Nasal cavity respiratory epithelium epithelial cell of viscerocranial mucosa (primary cell): ENCODE measurements around the gene TMEM45B. TPM values are rescaled to one million over a fixed set of nuclear protein-coding genes. Genes with fewer than 3 reads are reported as not detected.

Source experiments
- total RNA-seq: library from RNA; depleted of rRNA; stranded (reverse); fragments of >200 nt; gene quantifications from 2 replicates; pipeline ENCODE4 v1.2.3, GENCODE V29; 2014

The TMEM45B gene
- 59.0 and 253 TPM in 2 replicates for total RNA-seq

DNA sequence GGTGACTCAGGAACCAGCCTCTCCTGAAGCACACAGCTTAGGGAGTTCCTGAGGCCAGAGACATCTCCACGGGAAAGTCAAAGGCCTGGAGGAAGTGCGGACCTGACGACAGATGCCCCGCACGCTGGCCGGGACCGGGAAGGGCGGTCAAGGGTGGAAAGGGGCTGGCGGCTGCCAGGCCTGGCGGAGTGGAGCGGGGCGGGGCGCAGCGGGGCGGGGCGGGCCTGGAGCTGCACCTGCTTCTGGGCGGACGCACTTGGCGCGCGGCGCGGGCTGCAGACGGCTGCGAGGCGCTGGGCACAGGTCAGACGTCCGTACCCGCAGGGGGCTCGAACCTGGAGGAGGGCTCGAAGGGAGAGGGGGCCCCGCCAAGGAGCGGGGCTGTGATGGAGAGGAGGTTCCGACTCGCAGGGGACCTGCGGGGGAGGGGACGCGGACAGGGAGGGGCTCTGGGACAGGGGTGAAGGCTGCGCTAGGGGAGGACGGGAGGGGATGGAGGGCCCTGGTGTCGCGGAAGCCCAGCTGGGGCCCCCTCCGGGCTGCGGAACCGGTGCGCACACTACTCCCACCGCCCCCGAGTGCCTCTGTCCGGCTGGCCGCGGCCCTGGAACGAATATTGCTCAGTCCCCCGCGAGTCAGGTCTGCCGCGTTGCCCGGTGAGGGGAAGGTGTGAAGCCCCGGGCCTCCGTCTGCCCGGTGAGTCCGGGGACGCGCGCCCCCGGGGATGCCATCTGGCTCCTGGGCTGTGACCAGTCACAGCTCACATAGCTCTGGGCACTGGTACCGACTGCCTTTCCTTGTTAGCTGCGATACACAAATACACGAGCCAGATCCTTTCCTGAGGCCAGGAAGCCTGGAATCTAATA is at the start of gene TMEM45B:
Gene TMEM45B (plus strand): TSS at position 253 of the 866 bp plus-strand sequence. CDS start 36,635 bp downstream, outside the sequence.

DNA sequence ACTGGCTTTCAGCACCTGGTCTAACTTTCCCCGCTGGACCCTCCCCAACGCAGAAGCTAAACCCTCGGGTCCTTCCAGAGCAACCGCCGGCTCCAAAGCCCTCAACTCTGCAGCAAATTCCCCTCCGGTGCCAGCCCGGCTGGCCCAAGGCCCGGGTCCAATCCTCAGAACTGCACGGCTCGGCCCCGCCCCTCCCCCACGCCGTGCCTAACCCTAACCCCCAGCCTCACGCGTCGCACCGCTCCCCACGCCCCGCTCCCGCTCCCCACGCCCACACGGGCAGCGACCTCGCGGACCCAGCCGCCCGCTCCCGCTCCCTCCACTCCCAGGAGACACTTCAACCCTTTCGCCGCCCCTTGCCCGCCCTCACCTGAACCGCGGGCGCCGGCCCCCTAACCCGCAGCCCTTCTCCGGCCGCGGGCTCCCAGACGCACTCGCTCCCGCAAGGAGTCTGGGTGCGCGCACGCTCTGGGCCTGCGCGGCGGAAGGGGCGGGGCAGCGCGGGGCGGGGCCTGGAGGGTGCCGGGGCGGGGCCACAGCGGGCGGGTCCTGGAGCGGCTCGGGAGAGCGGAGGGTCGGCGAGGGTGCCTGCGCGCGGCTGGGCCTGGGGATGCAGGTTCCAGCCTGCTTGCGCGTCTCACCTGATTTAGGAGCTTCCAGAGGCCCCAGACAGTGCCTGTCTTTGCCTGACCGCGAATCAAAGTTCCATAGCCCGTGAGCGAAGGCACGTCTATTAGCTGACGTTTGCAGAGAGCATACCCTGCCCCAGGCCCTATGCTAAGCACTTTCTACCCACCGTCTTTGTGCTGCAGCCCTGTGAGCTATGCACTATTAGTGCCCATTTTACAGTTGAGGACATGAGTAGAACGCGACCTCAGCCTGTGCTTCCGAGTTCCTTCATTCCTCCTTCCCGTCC is 79.7 kb downstream of the TMEM45B start, which contains the start of gene NFRKB:
Gene NFRKB (minus strand): TSS at position 453 of the 916 bp plus-strand sequence. CDS start 2,729 bp downstream, outside the sequence.

Other genes starting within 250 kb of the TMEM45B start
- 15.4 and 27.1 TPM in 2 replicates for gene NFRKB, start 79.7 kb downstream of the TMEM45B start, total RNA-seq
- gene PRDM10, start 187.0 kb downstream of the TMEM45B start, total RNA-seq = 4.4 and 6.3 TPM in 2 replicates